A549 (cell line): ENCODE measurements around the gene NGB. TPM values are rescaled to one million over a fixed set of nuclear protein-coding genes. Genes with fewer than 3 reads are reported as not detected.

Experiments
- ATAC-seq, 2 experiments: fragments of 200-7000 bp in 1 of 2; fragments of >200 bp in 1 of 2; cut with Nextera tagmentation in 1 of 2; cut with Tn5 transposase in 1 of 2; 3 replicates each; pipeline versions ENCODE4 v1.8.0 to v1.9.1; 2018 to 2020; ENCODE audit warnings: mild to moderate bottlenecking in 1 of 2, moderate library complexity in 1 of 2
- CTCF ChIA-PET: fragments of 300-600 bp; sonication (Branson Sonifier 250); formaldehyde crosslinking; extraction: SDS; loops from one replicate; lab custom pipeline; 2021; ENCODE audit warnings: antibody characterized with exemption, inconsistent platforms; lab: Yijun Ruan, JAX
- POLR2A ChIA-PET: fragments of 350-600 bp; formaldehyde crosslinking; extraction: SDS; loops from one replicate; lab custom pipeline; 2021; ENCODE audit warnings: antibody characterized with exemption, inconsistent platforms; lab: Yijun Ruan, JAX
- DNase-seq, 2 experiments: peaks; one replicate each; pipeline versions ENCODE4 v3.0.0 to v3.0.0-alpha.2; 2011 to 2016; ENCODE audit warnings: low read depth in 1 of 2, low spot score in 1 of 2
- FAIRE-seq: peaks from 2 replicates; lab custom pipeline; 2011; peaks lifted over from hg19 to GRCh38; lab: Jason Lieb, UNC
- H3K27ac ChIP-seq, 2 experiments: fragments of >200 bp; sonication (Bioruptor Twin); formaldehyde crosslinking; 3 replicates each; pipeline ENCODE4 v1.5.1; 2016 to 2017
- H3K4me1 ChIP-seq: fragments of >200 bp; sonication (Bioruptor Twin); formaldehyde crosslinking; 3 replicates; pipeline ENCODE4 v1.6.1; 2016
- H3K4me2 ChIP-seq: fragments of >200 bp; sonication (Bioruptor Twin); formaldehyde crosslinking; 3 replicates; pipeline ENCODE4 v1.6.1; 2016
- H3K4me3 ChIP-seq: fragments of >200 bp; sonication (Bioruptor Twin); formaldehyde crosslinking; 3 replicates; pipeline ENCODE4 v1.5.1; 2016
- H3K9me3 ChIP-seq: fragments of >200 bp; sonication (Bioruptor Twin); formaldehyde crosslinking; 3 replicates; pipeline ENCODE4 v1.6.1; 2016
- BHLHE40 ChIP-seq: IDR thresholded peaks from 2 replicates; pipeline ENCODE4 v1.6.1; 2012; ENCODE audit warnings: low read depth, low read length, inconsistent platforms
- CBX8 ChIP-seq: fragments of 200-600 bp; sonication (generic); IDR thresholded peaks from 2 replicates; pipeline ENCODE4 v1.6.1; 2016
- EHF ChIP-seq: fragments of 250-450 bp; sonication (Bioruptor Pico); IDR thresholded peaks from 2 replicates; pipeline ENCODE4 v1.5.0; 2020; ENCODE audit warnings: mild to moderate bottlenecking
- FOSB ChIP-seq: fragments of 250-450 bp; sonication (Bioruptor Pico); IDR thresholded peaks from 2 replicates; pipeline ENCODE4 v1.5.0; 2020; ENCODE audit warnings: mild to moderate bottlenecking, moderate library complexity
- FOSL2 ChIP-seq, 2 experiments: fragments of 450-650 bp in 1 of 2; fragments of >200 bp in 1 of 2; sonication (Bioruptor Twin) in 1 of 2; formaldehyde crosslinking; IDR thresholded peaks; 2 replicates each; pipeline versions ENCODE4 v1.5.0 to v1.6.1; 2016 to 2020; ENCODE audit warnings: mild to moderate bottlenecking in 1 of 2, moderate library complexity in 1 of 2
- FOXS1 ChIP-seq: fragments of 250-450 bp; sonication (Bioruptor Pico); IDR thresholded peaks from 2 replicates; pipeline ENCODE4 v1.5.0; 2020; ENCODE audit warnings: mild to moderate bottlenecking, moderate library complexity
- HEYL ChIP-seq: fragments of 250-450 bp; sonication (Bioruptor Pico); IDR thresholded peaks from 2 replicates; pipeline ENCODE4 v1.8.0; 2021; ENCODE audit warnings: mild to moderate bottlenecking, moderate library complexity
- HMGXB4 ChIP-seq: fragments of 250-450 bp; sonication (Bioruptor Pico); IDR thresholded peaks from 2 replicates; pipeline ENCODE4 v1.5.0; 2021; ENCODE audit warnings: mild to moderate bottlenecking, moderate library complexity, borderline replicate concordance
- HOXB13 ChIP-seq: fragments of 250-450 bp; sonication (Bioruptor Pico); IDR thresholded peaks from 2 replicates; pipeline ENCODE4 v1.5.0; 2020; ENCODE audit warnings: low read depth, mild to moderate bottlenecking, moderate library complexity
- HOXB5 ChIP-seq: fragments of 250-450 bp; sonication (Bioruptor Pico); IDR thresholded peaks from 2 replicates; pipeline ENCODE4 v1.5.0; 2020; ENCODE audit warnings: mild to moderate bottlenecking, moderate library complexity
- JUN ChIP-seq, 2 experiments: fragments of >200 bp; sonication (Bioruptor Twin); formaldehyde crosslinking; IDR thresholded peaks; 2 replicates in 1 of 2; 3 replicates in 1 of 2; pipeline ENCODE4 v1.6.1; 2016 to 2017
- JUNB ChIP-seq: fragments of >200 bp; sonication (Bioruptor Twin); formaldehyde crosslinking; IDR thresholded peaks from 2 replicates; pipeline ENCODE4 v1.6.1; 2016
- KDM5A ChIP-seq: fragments of 200-600 bp; sonication (generic); IDR thresholded peaks from 2 replicates; pipeline ENCODE4 v1.6.1; 2016; ENCODE audit warnings: antibody characterized with exemption, mild to moderate bottlenecking
- MAFK ChIP-seq: fragments of 450-650 bp; IDR thresholded peaks from 2 replicates; pipeline ENCODE4 v1.6.1; 2014; ENCODE audit not compliant: partially characterized antibody
- NPAS2 ChIP-seq: fragments of 250-450 bp; sonication (Bioruptor Pico); IDR thresholded peaks from 2 replicates; pipeline ENCODE4 v1.8.0; 2022; ENCODE audit warnings: mild to moderate bottlenecking, moderate library complexity, borderline replicate concordance
- PHF8 ChIP-seq: fragments of 200-600 bp; sonication (generic); IDR thresholded peaks from 2 replicates; pipeline ENCODE4 v1.6.1; 2016; ENCODE audit warnings: low read depth, mild to moderate bottlenecking, antibody characterized with exemption, moderate library complexity, borderline replicate concordance
- POLR2A ChIP-seq: IDR thresholded peaks from 2 replicates; pipeline ENCODE4 v1.6.1; 2012; ENCODE audit warnings: mild to moderate bottlenecking, low read length
- REST ChIP-seq: fragments of 200-600 bp; sonication (generic); IDR thresholded peaks from 2 replicates; pipeline ENCODE4 v1.6.1; 2016; ENCODE audit warnings: antibody characterized with exemption, mild to moderate bottlenecking, moderate library complexity
- SMC3 ChIP-seq: fragments of >200 bp; sonication (Bioruptor Twin); formaldehyde crosslinking; IDR thresholded peaks from 3 replicates; pipeline ENCODE4 v1.6.1; 2018; ENCODE audit warnings: inconsistent platforms
- SREBF2 ChIP-seq: fragments of 450-650 bp; IDR thresholded peaks from 2 replicates; pipeline ENCODE4 v1.6.1; 2014; ENCODE audit warnings: mild to moderate bottlenecking, moderate library complexity
- TFCP2L1 ChIP-seq: fragments of 250-450 bp; sonication (Bioruptor Pico); IDR thresholded peaks from 2 replicates; pipeline ENCODE4 v1.5.0; 2021; ENCODE audit warnings: mild to moderate bottlenecking
- ZC3H11A ChIP-seq: fragments of 450-650 bp; IDR thresholded peaks from 2 replicates; pipeline ENCODE4 v1.6.1; 2014; ENCODE audit warnings: antibody characterized with exemption, mild to moderate bottlenecking
- ZFP36 ChIP-seq: fragments of 450-650 bp; IDR thresholded peaks from 2 replicates; pipeline ENCODE4 v1.6.1; 2014; ENCODE audit warnings: borderline replicate concordance; ENCODE audit not compliant: partially characterized antibody
- ZSCAN20 ChIP-seq: fragments of 250-450 bp; sonication (Bioruptor Pico); IDR thresholded peaks from 2 replicates; pipeline ENCODE4 v1.8.0; 2022; ENCODE audit warnings: mild to moderate bottlenecking, moderate library complexity
- WGBS: methylation state at CpG from one replicate; pipeline ENCODE4 v1.1.6; 2017; ENCODE audit errors: missing lambda C conversion rate; 5-methylcytosine and 5-hydroxymethylcytosine counted together
- polyA plus RNA-seq, 4 experiments: library from polyadenylated mRNA; depleted of rRNA in 3 of 4; stranded (reverse); fragments of >200 nt; fragmentation: RNase III in 1 of 4; extraction: RNeasy Plus Mini Kit Qiagen cat#74134 plus additional on column Dnase treatment in 1 of 4; gene quantifications; 2 replicates in 3 of 4; 3 replicates in 1 of 4; pipeline ENCODE4 v1.2.3, GENCODE V29; 2011 to 2017
- TF ChIP-seq, protein P1 (sequence below): fragments of >200 bp; sonication (Bioruptor Twin); formaldehyde crosslinking; IDR thresholded peaks from 2 replicates; pipeline ENCODE4 v1.6.1; 2016
- TF ChIP-seq, protein P2 (sequence below): fragments of 150-350 bp; IDR thresholded peaks from 2 replicates; pipeline ENCODE4 v1.6.1; 2014; ENCODE audit warnings: low read depth, mild to moderate bottlenecking, low read length

Gene NGB
- polyA plus RNA-seq, 2 of the 4 experiments (the other 2 are of a cell fraction) = not detected

- Histone ChIP-seq H3K4me2 (no peak overlapping the region), H3K9me3 (no peaks in the 10 kb centered on the region)
- ATAC-seq = no peak
- no peak for FAIRE-seq
- POLR2A ChIA-PET = no interaction called here
- TF ChIP-seq MAFK (no peak), NPAS2 (CRISPR knock-in tag) (no peak), KDM5A (no peak), PHF8 (no peak), JUNB (no peak), FOXS1 (CRISPR knock-in tag) (no peak), SREBF2 (no peak)
- TF ChIP-seq, all 56 proteins: peak for 0
- WGBS = 59% methylated on average over 10 of the region's 10 CpGs
- CTCF ChIA-PET = interaction anchor here (1.5 kb wide), 1 partner anchor 9 kb away, joined by 6 read pairs; no protein-coding TSS in a partner anchor
- no peak overlapping the region for H3K4me3 ChIP-seq
- H3K27ac ChIP-seq = no peak overlapping the region
- no peaks in the 10 kb centered on the region for H3K4me1 ChIP-seq
- no peak for DNase-seq
Measured at GRCh38 chr14:77222546-77223225, 48.3 kb downstream of the NGB start.

DNA sequence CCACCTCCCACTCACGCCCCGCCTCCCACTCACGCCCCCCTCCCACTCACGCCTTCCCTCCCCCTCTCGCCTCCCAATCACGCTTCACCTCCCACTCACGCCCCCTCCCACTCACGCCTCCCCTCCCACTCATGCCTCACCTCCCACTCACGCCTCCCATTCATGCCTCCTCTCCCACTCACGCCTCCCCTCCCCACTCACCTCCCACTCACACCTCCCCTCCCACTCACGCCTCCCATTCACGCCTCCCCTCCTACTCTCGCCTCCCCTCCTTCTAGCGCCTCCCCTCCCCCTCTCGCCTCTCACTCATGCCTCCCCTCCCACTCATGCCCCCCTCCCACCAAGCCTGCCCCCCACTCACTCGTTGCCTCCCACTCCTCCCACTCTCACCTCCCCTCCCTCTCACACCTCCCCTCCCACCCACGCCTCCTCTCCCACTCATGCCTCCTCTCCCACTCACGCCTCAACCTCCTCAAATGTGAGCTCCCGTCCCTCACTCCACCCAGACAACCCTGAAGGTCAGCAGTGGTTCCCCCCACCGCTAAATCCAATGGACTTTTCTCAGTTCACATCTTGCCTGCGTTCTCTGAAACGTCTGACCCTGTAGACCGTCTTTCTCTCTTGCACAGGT, 49.6 kb downstream of the NGB start:
- no peak for ATAC-seq
- Histone ChIP-seq H3K9me3 (no peaks in the 10 kb centered on the region), H3K4me1 (no peaks in the 10 kb centered on the region)
- DNase-seq = no peak
- ChIA-PET CTCF (interaction anchor here (1.5 kb wide), 1 partner anchor 8 kb away, joined by 6 read pairs; no protein-coding TSS in a partner anchor), POLR2A (no interaction called here)
- FAIRE-seq = no peak
- TF ChIP-seq EHF (no peak), FOSL2 (IDR thresholded peaks at IDR 0.05) (no peak), FOSL2 (CRISPR knock-in tag; IDR thresholded peaks at IDR 0.05) (no peak), HMGXB4 (no peak), POLR2A (no peak), FOSB (no peak), ZSCAN20 (CRISPR knock-in tag) (no peak), SMC3 (no peak), HOXB13 (no peak), NPAS2 (CRISPR knock-in tag) (no peak), JUN (IDR thresholded peaks at IDR 0.05) (no peak), TFCP2L1 (no peak), ZC3H11A (no peak), BHLHE40 (no peak), SREBF2 (no peak)
- TF ChIP-seq, protein P1, sequence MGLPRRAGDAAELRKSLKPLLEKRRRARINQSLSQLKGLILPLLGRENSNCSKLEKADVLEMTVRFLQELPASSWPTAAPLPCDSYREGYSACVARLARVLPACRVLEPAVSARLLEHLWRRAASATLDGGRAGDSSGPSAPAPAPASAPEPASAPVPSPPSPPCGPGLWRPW = no peak
- TF ChIP-seq, all 56 proteins: peak for 0
- 29% methylated on average over 7 of the region's 23 CpGs for WGBS
- Histone ChIP-seq H3K27ac (no peak overlapping the region), H3K4me3 (no peak overlapping the region), H3K4me2 (no peak overlapping the region)

- H3K4me3 ChIP-seq = no peak overlapping the region
- ATAC-seq (peak in 1 of 2 experiments; percentile 33; a peak in 2 of 6 replicates), DNase-seq (no peak), FAIRE-seq (no peak)
- no peak overlapping the region for H3K4me2 ChIP-seq
- WGBS = 48% methylated on average over 13 of the region's 24 CpGs
- ChIA-PET POLR2A (no interaction called here), CTCF (no interaction called here)
- no peak overlapping the region for H3K27ac ChIP-seq
- H3K4me1 ChIP-seq = no peaks in the 10 kb centered on the region
- no peaks in the 10 kb centered on the region for H3K9me3 ChIP-seq
- TF ChIP-seq ZFP36 = no peak
- no peak for TF ChIP-seq CBX8
- TF ChIP-seq REST = no peak
- TF ChIP-seq HEYL = no peak
- TF ChIP-seq FOSB = no peak
- TF ChIP-seq NPAS2 (CRISPR knock-in tag) = no peak
- no peak for TF ChIP-seq FOSL2 (IDR thresholded peaks at IDR 0.05)
- TF ChIP-seq FOSL2 (CRISPR knock-in tag; IDR thresholded peaks at IDR 0.05) = no peak
- TF ChIP-seq EHF = no peak
- TF ChIP-seq HOXB5 (CRISPR knock-in tag) = no peak
- TF ChIP-seq, protein P2, sequence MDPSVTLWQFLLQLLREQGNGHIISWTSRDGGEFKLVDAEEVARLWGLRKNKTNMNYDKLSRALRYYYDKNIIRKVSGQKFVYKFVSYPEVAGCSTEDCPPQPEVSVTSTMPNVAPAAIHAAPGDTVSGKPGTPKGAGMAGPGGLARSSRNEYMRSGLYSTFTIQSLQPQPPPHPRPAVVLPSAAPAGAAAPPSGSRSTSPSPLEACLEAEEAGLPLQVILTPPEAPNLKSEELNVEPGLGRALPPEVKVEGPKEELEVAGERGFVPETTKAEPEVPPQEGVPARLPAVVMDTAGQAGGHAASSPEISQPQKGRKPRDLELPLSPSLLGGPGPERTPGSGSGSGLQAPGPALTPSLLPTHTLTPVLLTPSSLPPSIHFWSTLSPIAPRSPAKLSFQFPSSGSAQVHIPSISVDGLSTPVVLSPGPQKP = no peak
- TF ChIP-seq MAFK = no peak
Measured at GRCh38 chr14:77220246-77221017, 50.6 kb downstream of the NGB start.
